HCT116 (cell line): ENCODE data around the gene CADPS2. TPM values are rescaled to one million over a fixed set of nuclear protein-coding genes. Genes with fewer than 3 reads are reported as not detected.
A peak's percentile ranks its signal among the peaks of the same experiment; 100 is the strongest.

ENCODE experiments used
- ATAC-seq: fragments of 200-7000 bp; cut with Tn5 transposase; 2 replicates; pipeline ENCODE4 v1.9.1; 2020; ENCODE audit warnings: mild to moderate bottlenecking, moderate library complexity
- BruUV-seq: library from RNA; stranded (reverse); fragments of 400-500 nt; replicated peaks from 2 replicates; lab custom pipeline; 2021; lab: Mats Ljungman, UMichigan
- CTCF ChIA-PET: fragments of 300-600 bp; sonication (Branson Sonifier 250); formaldehyde crosslinking; loops from one replicate; lab custom pipeline; 2021; ENCODE audit warnings: antibody characterized with exemption; lab: Charles Lee
- POLR2A ChIA-PET: fragments of 300-600, 350-600 bp; sonication (Branson Sonifier 250); formaldehyde crosslinking; loops from one replicate; lab custom pipeline; 2021; ENCODE audit warnings: antibody characterized with exemption; lab: Charles Lee
- RAD21 ChIA-PET, 2 experiments: fragments of 300-600 bp; sonication (Branson Sonifier 250); formaldehyde crosslinking; loops; one replicate each; lab custom pipeline; 2023; ENCODE audit warnings: low total read pairs in 2 of 2; ENCODE audit not compliant: uncharacterized antibody in 2 of 2, unreplicated experiment in 2 of 2, low non-redundant PET in 1 of 2; lab: Charles Lee
- DNase-seq: peaks from one replicate; pipeline ENCODE4 v3.0.0-alpha.2; 2010; ENCODE audit warnings: low read depth, low spot score
- H2AFZ ChIP-seq: fragments of 200-600 bp; shearing (Covaris generic), sonication (generic); 2 replicates; pipeline ENCODE4 v1.6.1; 2017; ENCODE audit warnings: low read depth, mixed run types, mixed read lengths, antibody characterized with exemption, low read length; ENCODE audit not compliant: poor library complexity, severe bottlenecking
- H3K27ac ChIP-seq: 2 replicates; pipeline ENCODE4 v1.5.1; 2012; ENCODE audit warnings: low read depth, low read length
- H3K27me3 ChIP-seq: fragments of 200-600 bp; sonication (generic); 2 replicates; pipeline ENCODE4 v1.6.1; 2016; ENCODE audit warnings: mixed run types, low read length, mixed read lengths; ENCODE audit not compliant: insufficient read depth
- H3K36me3 ChIP-seq, 2 experiments: fragments of 200-500 bp in 1 of 2; fragments of 200-600 bp in 1 of 2; sonication (Bioruptor generic) in 1 of 2; sonication (generic) in 1 of 2; 2 replicates each; pipeline versions ENCODE4 v1.5.1 to v1.6.1; 2014 to 2016; ENCODE audit warnings: low read length in 2 of 2, inconsistent platforms in 1 of 2, mixed read lengths in 1 of 2, mixed run types in 1 of 2; ENCODE audit not compliant: insufficient read depth in 2 of 2, control insufficient read depth in 1 of 2
- H3K4me1 ChIP-seq, 2 experiments: fragments of 200-600 bp in 1 of 2; sonication (generic) in 1 of 2; 2 replicates each; pipeline versions ENCODE4 v1.5.1 to v1.6.1; 2012 to 2017; ENCODE audit warnings: low read length in 2 of 2, inconsistent platforms in 1 of 2, mild to moderate bottlenecking in 1 of 2, mixed read lengths in 1 of 2, mixed run types in 1 of 2, moderate library complexity in 1 of 2; ENCODE audit not compliant: insufficient read depth in 2 of 2, control insufficient read depth in 1 of 2
- H3K4me2 ChIP-seq: fragments of 200-600 bp; sonication (generic); 2 replicates; pipeline ENCODE4 v1.6.1; 2017; ENCODE audit warnings: mixed run types, low read length, mixed read lengths
- H3K4me3 ChIP-seq, 2 experiments: fragments of 200-600 bp in 1 of 2; sonication (generic) in 1 of 2; replicated peaks in 1 of 2; 2 replicates each; pipeline ENCODE4 v1.5.1; 2011 to 2016; ENCODE audit warnings: low read length in 2 of 2, control low read depth in 1 of 2, low read depth in 1 of 2, mild to moderate bottlenecking in 1 of 2, mixed read lengths in 1 of 2, mixed run types in 1 of 2
- H3K79me2 ChIP-seq: fragments of 200-600 bp; sonication (generic); 2 replicates; pipeline ENCODE4 v1.6.1; 2017; ENCODE audit warnings: mild to moderate bottlenecking, mixed run types, low read length, moderate library complexity, mixed read lengths; ENCODE audit not compliant: insufficient read depth
- H3K9ac ChIP-seq: fragments of 200-600 bp; sonication (generic); 2 replicates; pipeline ENCODE4 v1.6.1; 2016; ENCODE audit warnings: low read length, mixed read lengths
- H3K9me2 ChIP-seq: fragments of 200-600 bp; sonication (generic), shearing (Covaris generic); 2 replicates; pipeline ENCODE4 v1.6.1; 2017; ENCODE audit warnings: mixed run types, mild to moderate bottlenecking, moderate library complexity; ENCODE audit not compliant: insufficient read depth
- H3K9me3 ChIP-seq, 2 experiments: fragments of 200-500 bp in 1 of 2; fragments of 200-600 bp in 1 of 2; sonication (Bioruptor generic) in 1 of 2; sonication (generic) in 1 of 2; 2 replicates each; pipeline ENCODE4 v1.6.1; 2014 to 2017; ENCODE audit warnings: low read length in 2 of 2, mixed read lengths in 2 of 2, inconsistent platforms in 1 of 2, low read depth in 1 of 2, mild to moderate bottlenecking in 1 of 2, mixed run types in 1 of 2, moderate library complexity in 1 of 2; ENCODE audit not compliant: control insufficient read depth in 1 of 2, insufficient read depth in 1 of 2
- H4K20me1 ChIP-seq: fragments of 200-600 bp; sonication (generic), shearing (Covaris generic); 2 replicates; pipeline ENCODE4 v1.6.1; 2017; ENCODE audit warnings: mixed run types, mild to moderate bottlenecking, moderate library complexity; ENCODE audit not compliant: insufficient read depth
- CEBPB ChIP-seq: IDR thresholded peaks from 2 replicates; pipeline ENCODE4 v1.6.1; 2012; ENCODE audit warnings: low read depth
- EGR1 ChIP-seq: IDR thresholded peaks from 2 replicates; pipeline ENCODE4 v1.6.1; 2012; ENCODE audit warnings: low read depth
- EZH2 ChIP-seq: fragments of 200-600 bp; sonication (generic); IDR thresholded peaks from 2 replicates; pipeline ENCODE4 v1.6.1; 2017; ENCODE audit warnings: antibody characterized with exemption, mixed run types
- JUND ChIP-seq: IDR thresholded peaks from 2 replicates; pipeline ENCODE4 v1.6.1; 2012
- POLR2A ChIP-seq: IDR thresholded peaks from 2 replicates; pipeline ENCODE4 v1.7.0; 2011; ENCODE audit warnings: borderline replicate concordance; ENCODE audit not compliant: insufficient read depth, insufficient read length; ENCODE audit errors: extremely low read depth
- POLR2AphosphoS5 ChIP-seq: IDR thresholded peaks from 2 replicates; pipeline ENCODE4 v1.6.1; 2011; ENCODE audit warnings: mild to moderate bottlenecking, low read depth, low read length, moderate library complexity
- RAD21 ChIP-seq: IDR thresholded peaks from 2 replicates; pipeline ENCODE4 v1.6.1; 2012; ENCODE audit warnings: low read depth, mild to moderate bottlenecking
- SP1 ChIP-seq: IDR thresholded peaks from 2 replicates; pipeline ENCODE4 v1.6.1; 2012; ENCODE audit warnings: low read depth
- TCF7L2 ChIP-seq: IDR thresholded peaks from 2 replicates; pipeline ENCODE4 v1.7.0; 2011; ENCODE audit warnings: borderline replicate concordance, inconsistent platforms; ENCODE audit not compliant: insufficient read depth, insufficient read length; ENCODE audit errors: extremely low read depth
- YY1 ChIP-seq: IDR thresholded peaks from 2 replicates; pipeline ENCODE4 v1.6.1; 2011; ENCODE audit warnings: low read length, low read depth, moderate library complexity, mild to moderate bottlenecking; ENCODE audit not compliant: insufficient replicate concordance; ENCODE audit errors: extremely low read depth
- intact Hi-C: fragments of 100-400 bp; cut with micrococcal nuclease; formaldehyde crosslinking; loops from 2 replicates; pipeline ENCODE4 v1.10.0; 2022
- total RNA-seq: library from RNA; stranded (reverse); gene quantifications from one replicate; pipeline ENCODE4 v1.2.1, GENCODE V29; 2021; ENCODE audit not compliant: unreplicated experiment
- TF ChIP-seq, protein P1 (sequence below), 3 experiments: fragments of 200-600 bp in 1 of 3; sonication (generic) in 1 of 3; IDR thresholded peaks in 2 of 3; conservative IDR thresholded peaks in 1 of 3; 2 replicates each; pipeline ENCODE4 v1.5.1; 2012 to 2017; ENCODE audit warnings: low read depth in 2 of 3, low read length in 2 of 3, antibody characterized with exemption in 1 of 3, borderline replicate concordance in 1 of 3, control low read depth in 1 of 3, mild to moderate bottlenecking in 1 of 3, mixed read lengths in 1 of 3, mixed run types in 1 of 3, moderate library complexity in 1 of 3; ENCODE audit not compliant: insufficient read depth in 1 of 3
- TF ChIP-seq, protein P2 (sequence below): IDR thresholded peaks from 2 replicates; pipeline ENCODE4 v1.6.1; 2012
- TF ChIP-seq, protein P3 (sequence below): IDR thresholded peaks from 2 replicates; pipeline ENCODE4 v1.6.1; 2012; ENCODE audit warnings: low read depth
- TF ChIP-seq, protein P4 (sequence below): IDR thresholded peaks from 2 replicates; pipeline ENCODE4 v1.6.1; 2011; ENCODE audit warnings: mild to moderate bottlenecking, low read length, moderate library complexity; ENCODE audit not compliant: insufficient replicate concordance; ENCODE audit errors: extremely low read depth
- TF ChIP-seq, protein P5 (sequence below): IDR thresholded peaks from 2 replicates; pipeline ENCODE4 v1.6.1; 2012

The CADPS2 gene
- total RNA-seq, 1 experiment from 2014 or later = 7.5 TPM

DNA sequence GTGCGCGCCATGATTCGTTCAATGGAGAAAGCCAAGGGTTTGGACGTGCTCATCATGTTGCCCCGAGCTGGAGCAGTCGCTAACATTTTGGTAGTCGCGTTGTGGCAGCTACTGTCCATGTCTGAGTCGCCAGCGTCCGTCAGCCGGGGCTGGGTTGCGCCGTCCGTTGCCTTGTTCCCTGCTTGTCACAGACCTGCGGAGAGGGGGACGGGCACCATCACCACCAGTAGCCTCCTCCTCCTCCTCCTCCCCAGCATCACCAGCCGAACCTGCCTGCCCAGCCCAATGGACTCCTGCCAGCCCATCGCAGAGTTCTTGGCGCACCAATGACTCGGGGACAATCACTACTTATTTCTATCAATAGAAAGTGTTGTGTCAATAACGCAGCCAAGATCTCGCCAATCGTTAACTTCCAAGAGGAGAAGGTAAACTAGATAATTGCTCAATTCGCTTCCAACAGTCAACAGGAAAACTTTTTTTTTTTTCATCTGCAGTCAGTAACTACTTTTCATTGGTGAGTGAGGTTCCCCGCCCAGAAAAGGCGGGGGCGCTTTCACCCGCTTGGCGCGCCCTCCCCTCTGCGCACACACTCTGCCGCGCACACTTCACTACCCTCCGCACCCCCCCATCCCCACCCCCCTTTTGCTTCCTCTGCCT lies 581.8 kb downstream of the CADPS2 start, which contains the start of gene FEZF1:
Gene FEZF1 (minus strand): TSS at position 432 of the 657 bp plus-strand sequence. CDS start 313 bp downstream, at position 119.
- POLR2A ChIA-PET = no interaction called here
- Histone ChIP-seq H2AFZ (peak within 1 kb of the TSS; percentile 97), H3K4me2 (peak within 1 kb of the TSS; percentile 91), H3K9me2 (no peaks in the 10 kb centered on the region), H3K4me1 (peaks cover 0 to 12% of the 10 kb centered on the region in 2 experiments; a peak in 3 of 4 replicates), H3K9ac (peak within 1 kb of the TSS; percentile 51), H3K4me3 (peak within 1 kb of the TSS; percentile 69 to 77), H3K27me3 (no peaks in the 10 kb centered on the region), H3K9me3 (no peaks in the 10 kb centered on the region), H4K20me1 (no peaks in the 10 kb centered on the region), H3K36me3 (no peaks in the 10 kb centered on the region; a peak in 1 of 4 replicates), H3K79me2 (no peaks in the 10 kb centered on the region), H3K27ac (peak within 1 kb of the TSS; percentile 44; the same call in 1 of the 2 replicates)
- CTCF ChIA-PET = no interaction called here
- TF ChIP-seq RAD21 (no peak), SP1 (peak; percentile 38; the same call in 1 of the 2 replicates), JUND (no peak), POLR2AphosphoS5 (no peak), EGR1 (0 out of 2 replicates have a peak, but pooled peaks have one; percentile 37), TCF7L2 (no peak), YY1 (no peak), POLR2A (no peak), CEBPB (peak; percentile 44; the same call in 1 of the 2 replicates), EZH2 (no peak)
- TF ChIP-seq, protein P1, sequence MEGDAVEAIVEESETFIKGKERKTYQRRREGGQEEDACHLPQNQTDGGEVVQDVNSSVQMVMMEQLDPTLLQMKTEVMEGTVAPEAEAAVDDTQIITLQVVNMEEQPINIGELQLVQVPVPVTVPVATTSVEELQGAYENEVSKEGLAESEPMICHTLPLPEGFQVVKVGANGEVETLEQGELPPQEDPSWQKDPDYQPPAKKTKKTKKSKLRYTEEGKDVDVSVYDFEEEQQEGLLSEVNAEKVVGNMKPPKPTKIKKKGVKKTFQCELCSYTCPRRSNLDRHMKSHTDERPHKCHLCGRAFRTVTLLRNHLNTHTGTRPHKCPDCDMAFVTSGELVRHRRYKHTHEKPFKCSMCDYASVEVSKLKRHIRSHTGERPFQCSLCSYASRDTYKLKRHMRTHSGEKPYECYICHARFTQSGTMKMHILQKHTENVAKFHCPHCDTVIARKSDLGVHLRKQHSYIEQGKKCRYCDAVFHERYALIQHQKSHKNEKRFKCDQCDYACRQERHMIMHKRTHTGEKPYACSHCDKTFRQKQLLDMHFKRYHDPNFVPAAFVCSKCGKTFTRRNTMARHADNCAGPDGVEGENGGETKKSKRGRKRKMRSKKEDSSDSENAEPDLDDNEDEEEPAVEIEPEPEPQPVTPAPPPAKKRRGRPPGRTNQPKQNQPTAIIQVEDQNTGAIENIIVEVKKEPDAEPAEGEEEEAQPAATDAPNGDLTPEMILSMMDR (IDR thresholded peaks at IDR 0.05 in 2 of 3, conservative IDR thresholded peaks at IDR 0.05 in 1 of 3; ENCODE audit: borderline replicate concordance in 1 of 3, insufficient read depth in 1 of 3, low read depth in 2 of 3, low read length in 2 of 3) = no peak
- TF ChIP-seq, protein P2, sequence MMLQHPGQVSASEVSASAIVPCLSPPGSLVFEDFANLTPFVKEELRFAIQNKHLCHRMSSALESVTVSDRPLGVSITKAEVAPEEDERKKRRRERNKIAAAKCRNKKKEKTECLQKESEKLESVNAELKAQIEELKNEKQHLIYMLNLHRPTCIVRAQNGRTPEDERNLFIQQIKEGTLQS = no peak
- TF ChIP-seq, protein P3, sequence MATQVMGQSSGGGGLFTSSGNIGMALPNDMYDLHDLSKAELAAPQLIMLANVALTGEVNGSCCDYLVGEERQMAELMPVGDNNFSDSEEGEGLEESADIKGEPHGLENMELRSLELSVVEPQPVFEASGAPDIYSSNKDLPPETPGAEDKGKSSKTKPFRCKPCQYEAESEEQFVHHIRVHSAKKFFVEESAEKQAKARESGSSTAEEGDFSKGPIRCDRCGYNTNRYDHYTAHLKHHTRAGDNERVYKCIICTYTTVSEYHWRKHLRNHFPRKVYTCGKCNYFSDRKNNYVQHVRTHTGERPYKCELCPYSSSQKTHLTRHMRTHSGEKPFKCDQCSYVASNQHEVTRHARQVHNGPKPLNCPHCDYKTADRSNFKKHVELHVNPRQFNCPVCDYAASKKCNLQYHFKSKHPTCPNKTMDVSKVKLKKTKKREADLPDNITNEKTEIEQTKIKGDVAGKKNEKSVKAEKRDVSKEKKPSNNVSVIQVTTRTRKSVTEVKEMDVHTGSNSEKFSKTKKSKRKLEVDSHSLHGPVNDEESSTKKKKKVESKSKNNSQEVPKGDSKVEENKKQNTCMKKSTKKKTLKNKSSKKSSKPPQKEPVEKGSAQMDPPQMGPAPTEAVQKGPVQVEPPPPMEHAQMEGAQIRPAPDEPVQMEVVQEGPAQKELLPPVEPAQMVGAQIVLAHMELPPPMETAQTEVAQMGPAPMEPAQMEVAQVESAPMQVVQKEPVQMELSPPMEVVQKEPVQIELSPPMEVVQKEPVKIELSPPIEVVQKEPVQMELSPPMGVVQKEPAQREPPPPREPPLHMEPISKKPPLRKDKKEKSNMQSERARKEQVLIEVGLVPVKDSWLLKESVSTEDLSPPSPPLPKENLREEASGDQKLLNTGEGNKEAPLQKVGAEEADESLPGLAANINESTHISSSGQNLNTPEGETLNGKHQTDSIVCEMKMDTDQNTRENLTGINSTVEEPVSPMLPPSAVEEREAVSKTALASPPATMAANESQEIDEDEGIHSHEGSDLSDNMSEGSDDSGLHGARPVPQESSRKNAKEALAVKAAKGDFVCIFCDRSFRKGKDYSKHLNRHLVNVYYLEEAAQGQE = no peak
- TF ChIP-seq, protein P4, sequence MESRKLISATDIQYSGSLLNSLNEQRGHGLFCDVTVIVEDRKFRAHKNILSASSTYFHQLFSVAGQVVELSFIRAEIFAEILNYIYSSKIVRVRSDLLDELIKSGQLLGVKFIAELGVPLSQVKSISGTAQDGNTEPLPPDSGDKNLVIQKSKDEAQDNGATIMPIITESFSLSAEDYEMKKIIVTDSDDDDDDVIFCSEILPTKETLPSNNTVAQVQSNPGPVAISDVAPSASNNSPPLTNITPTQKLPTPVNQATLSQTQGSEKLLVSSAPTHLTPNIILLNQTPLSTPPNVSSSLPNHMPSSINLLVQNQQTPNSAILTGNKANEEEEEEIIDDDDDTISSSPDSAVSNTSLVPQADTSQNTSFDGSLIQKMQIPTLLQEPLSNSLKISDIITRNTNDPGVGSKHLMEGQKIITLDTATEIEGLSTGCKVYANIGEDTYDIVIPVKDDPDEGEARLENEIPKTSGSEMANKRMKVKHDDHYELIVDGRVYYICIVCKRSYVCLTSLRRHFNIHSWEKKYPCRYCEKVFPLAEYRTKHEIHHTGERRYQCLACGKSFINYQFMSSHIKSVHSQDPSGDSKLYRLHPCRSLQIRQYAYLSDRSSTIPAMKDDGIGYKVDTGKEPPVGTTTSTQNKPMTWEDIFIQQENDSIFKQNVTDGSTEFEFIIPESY = no peak
- TF ChIP-seq, protein P5, sequence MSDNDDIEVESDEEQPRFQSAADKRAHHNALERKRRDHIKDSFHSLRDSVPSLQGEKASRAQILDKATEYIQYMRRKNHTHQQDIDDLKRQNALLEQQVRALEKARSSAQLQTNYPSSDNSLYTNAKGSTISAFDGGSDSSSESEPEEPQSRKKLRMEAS = no peak
- DNase-seq (peak; percentile 53), ATAC-seq (peak; percentile 83)
- no TSS peak for BruUV-seq
- RAD21 ChIA-PET = interaction anchor here in 1 of 2 experiments (0.6 to 0.7 kb wide), 2 partner anchors 15 to 43 kb away, joined by 3 to 8 read pairs; no protein-coding TSS in a partner anchor
- intact Hi-C loops = loop anchor here (2.0 kb wide), 1 partner anchor 66 kb away; no protein-coding TSS in a partner anchor
